GM04503 (cell line): Measurements from ENCODE around the gene ULK2.
"Not testable (repeated sequence)": the region's sequence is repeated elsewhere in the genome, so short reads cannot be mapped to it uniquely, and the experiment has no call there.

Experiments used
- DNase-seq: peaks from one replicate; pipeline ENCODE4 v3.0.0-alpha.2; 2012; ENCODE audit warnings: low read depth

ULK2 gene

DNA sequence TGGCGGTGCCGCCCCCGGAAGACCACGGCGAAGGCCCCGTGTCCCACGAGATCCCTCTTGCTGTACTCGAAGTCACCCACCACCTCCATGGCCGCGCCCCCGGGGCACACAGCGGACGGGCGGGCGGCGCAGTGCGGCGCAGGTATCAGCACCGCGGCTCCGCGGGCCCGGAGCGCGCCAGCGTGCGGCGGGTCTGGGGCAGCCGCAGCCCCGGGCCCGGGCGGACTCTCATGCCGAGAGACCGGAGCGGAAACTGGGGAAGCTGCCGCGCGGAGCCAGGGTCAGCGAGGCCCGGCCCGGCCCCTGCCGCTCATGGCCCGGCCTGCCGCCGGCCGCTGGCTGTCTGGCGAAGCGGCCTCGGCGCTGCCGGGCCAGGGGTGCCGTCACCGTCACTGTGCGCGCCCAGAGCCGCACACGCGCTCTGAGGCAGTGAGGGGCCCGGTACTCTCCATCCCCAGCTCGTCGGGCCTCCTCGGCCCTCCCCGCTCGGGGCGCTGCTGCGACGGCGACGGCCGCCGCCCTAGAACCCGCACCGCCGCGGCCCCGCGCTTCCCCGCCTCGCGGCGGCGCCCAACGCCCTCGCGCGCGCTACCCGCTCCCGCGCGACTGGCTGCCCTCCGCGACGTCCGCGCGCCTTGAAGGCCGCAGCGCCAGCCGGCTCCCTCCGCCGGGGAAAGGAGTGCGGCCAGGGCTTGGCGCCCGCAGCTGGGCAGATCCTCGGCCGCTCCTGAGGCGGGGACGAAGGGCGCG lies at the start of gene ULK2:
Gene ULK2 (minus strand): TSS at position 608 of the 750 bp plus-strand sequence. CDS start 519 bp downstream, at position 89.
- DNase-seq, result peak; percentile 21

DNA sequence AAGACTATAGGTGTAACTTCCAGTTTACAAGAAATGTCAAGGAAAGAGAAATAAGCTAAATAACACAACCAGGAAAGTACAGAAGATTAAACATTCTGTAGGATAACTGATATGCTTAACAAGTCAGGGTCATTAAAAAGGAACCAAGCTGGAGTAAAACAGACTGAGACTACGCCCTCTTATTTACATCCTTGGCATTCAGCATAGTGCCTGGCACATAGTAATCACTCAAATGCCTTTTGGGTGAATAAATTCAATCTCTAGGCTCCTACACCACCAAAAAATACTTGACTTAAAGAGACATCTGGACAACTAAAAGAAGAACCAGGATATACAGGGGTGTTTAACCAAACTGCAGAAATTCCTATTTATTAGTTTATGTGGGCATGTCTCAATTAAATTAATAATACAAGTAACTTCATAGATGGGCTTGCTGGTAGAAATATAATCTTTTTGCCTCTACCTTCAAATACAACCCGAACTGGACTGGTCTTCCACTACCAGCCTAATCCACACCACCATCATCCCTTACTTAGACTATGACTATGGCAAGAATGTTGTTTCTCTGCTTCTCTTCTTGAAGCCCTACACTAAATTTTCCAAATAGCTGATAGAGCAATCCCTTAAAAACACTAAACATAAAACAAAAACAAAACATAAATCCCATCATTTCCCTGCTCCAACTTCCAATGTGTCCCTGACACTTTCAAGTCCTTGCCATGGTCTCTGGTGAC lies 47.7 kb upstream of the ULK2 start:
- no peak for DNase-seq

DNA sequence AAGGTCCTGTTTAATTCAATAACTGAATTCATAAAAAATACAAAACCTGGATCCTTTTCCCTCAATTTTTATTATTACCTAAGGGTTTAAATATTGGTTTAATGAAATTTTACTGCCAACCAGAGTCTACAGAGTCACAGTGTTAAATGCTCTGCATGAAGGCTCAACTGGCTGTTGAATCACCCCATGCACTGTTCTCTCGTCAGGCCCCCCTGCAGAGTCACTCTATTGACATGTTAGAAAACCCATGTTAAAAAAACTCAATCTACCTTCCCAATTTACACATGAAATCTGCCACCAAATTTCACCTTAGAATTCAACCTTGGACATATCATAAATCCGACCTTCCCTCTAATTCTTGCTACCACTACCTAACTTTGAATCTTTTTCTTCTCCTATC lies 43.3 kb upstream of the ULK2 start:
- DNase-seq, result no peak

GRCh38 chr17:19909139-19909538 lies 41.4 kb upstream of the ULK2 start:
- no peak for DNase-seq

GRCh38 chr17:19905502-19905901 lies 37.8 kb upstream of the ULK2 start:
- DNase-seq, result no peak

GRCh38 chr17:19904924-19905323 lies 37.2 kb upstream of the ULK2 start:
- DNase-seq, result no peak

- no peak for DNase-seq
Measured at GRCh38 chr17:19904412-19904811, 36.7 kb upstream of the ULK2 start.

DNA sequence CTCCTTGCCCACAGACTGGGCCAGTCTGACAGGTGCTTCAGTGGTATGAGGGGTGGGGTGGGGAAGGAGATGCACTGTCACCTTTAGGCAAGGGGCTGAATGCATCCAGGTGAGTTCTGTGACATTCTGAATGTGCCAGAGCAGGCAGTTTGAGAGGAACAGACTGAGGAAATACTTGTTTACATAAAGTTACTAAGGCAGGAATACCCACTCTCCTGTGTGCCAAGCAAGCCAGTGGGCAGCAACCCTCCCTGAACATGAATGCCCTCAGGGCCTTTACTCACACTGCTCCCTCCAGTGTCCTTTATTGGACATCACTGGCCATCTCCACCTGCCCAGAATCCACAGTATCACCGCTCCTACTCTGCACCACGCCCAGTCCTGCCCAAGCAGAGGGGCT lies 33.1 kb upstream of the ULK2 start:
- DNase-seq, result no peak

DNA sequence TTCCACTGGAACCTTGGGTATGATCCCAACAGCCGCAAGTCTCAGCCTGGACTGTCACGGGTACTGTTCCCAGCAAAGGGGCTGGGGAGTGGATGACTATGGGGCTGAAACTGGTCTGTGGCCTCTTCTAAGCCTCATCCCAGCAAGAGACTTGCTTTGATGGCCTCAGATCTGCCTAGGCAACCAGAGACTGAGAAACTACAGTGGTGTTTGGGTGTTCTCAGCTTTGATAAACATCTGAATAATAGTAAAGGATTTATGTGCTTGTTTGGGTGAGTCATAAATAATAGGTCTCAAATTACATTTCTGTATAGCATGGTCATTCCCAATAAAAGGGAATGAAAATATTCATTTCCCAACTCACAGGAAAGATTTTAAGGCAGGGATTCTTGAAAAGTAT lies 30.2 kb upstream of the ULK2 start:
- peak; percentile 89 for DNase-seq

DNA sequence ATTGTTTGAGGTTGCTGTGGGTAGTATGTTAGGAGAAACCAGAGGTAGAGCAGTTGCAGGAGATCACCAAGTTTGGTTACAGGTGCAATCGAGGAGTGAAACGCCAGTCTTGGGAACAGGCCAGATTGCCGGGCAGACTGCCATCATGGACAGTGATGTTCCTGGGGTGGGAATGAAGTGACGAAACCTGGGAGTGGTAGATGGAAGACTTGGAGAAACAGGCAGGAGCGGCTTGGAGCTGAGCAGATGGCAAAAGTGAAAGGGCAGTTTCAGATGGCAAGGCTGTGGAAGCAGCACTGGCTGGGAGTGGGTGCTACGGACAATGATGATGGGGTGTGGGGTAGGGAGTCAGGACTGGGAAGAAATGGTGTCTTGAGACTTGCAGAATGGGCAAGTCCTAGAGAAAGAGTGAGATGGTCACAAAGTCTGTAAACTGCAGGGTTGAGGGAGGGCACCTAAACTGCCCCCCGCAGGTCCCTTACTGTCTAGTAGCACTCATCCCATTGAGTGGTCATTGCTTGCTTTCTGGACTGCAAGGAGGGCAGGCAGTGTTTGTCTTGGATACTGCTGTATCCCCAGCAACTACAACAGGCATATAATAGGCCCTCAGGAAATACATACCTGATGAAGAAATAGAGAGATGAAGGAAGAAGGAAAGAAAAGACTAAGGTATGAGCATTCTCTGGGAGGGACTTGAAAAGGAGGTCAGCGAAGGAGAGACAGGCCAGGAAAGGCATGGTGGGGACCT lies 29.5 kb upstream of the ULK2 start:
- DNase-seq, result no peak

GRCh38 chr17:19896679-19897078 lies 28.9 kb upstream of the ULK2 start:
- DNase-seq, result no peak

GRCh38 chr17:19890554-19890953 lies 22.8 kb upstream of the ULK2 start:
- DNase-seq, result not testable (repeated sequence)

GRCh38 chr17:19890001-19890400 lies 22.3 kb upstream of the ULK2 start:
- DNase-seq, result not testable (repeated sequence)

GRCh38 chr17:19886116-19886515 lies 18.4 kb upstream of the ULK2 start:
- no peak for DNase-seq

DNA sequence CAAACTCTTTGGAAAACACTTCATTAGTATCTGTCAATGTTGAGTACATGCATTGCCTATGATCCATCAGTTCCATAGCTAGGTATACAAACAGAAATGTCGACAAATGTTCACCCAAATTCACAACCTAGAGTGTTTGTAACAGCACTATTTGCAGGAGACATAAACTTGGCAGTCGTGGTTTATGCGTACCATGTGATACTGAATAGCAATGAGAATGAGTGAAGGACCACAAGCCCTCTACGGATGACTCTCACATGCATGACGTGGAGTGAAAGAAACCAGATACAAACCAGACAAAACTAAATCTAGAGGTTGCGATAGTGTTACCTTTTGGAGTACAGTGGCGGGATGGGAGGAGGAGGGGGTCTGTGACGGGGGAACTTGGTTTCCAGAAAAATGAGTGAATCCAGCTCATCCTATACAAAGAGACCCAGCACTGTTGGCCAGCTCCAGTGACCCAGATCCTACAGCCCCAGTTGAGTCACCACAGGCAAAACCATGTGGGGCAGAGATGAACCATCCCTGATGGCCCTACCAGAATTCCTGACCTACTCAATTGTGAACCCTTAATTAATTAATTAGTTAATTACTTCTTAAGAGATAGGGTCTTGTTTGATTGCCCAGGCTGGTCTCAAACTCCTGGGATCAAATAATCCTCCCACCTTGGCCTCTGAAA lies 15.9 kb upstream of the ULK2 start:
- no peak for DNase-seq

DNA sequence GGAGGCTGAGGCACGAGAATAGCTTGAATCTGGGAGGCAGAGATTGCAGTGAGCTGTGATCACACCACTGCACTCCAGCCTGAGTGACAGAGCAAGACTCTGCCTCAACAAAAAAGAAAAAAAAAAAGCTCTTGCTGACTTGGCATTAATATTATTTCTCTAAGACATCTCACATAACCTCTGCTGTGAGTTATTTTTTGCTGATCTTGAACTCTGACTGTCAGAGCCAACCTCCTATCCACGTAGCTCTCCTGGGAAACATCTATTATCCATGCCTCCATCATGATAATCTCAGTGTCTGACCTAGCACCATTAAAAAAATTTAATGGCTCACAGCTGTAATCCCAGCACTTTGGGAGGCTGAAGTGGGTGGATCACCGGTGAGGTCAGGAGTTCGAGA lies 12.7 kb upstream of the ULK2 start:
- DNase-seq, result no peak

GRCh38 chr17:19877364-19877945 lies 9.7 kb upstream of the ULK2 start:
- DNase-seq, result no peak

DNA sequence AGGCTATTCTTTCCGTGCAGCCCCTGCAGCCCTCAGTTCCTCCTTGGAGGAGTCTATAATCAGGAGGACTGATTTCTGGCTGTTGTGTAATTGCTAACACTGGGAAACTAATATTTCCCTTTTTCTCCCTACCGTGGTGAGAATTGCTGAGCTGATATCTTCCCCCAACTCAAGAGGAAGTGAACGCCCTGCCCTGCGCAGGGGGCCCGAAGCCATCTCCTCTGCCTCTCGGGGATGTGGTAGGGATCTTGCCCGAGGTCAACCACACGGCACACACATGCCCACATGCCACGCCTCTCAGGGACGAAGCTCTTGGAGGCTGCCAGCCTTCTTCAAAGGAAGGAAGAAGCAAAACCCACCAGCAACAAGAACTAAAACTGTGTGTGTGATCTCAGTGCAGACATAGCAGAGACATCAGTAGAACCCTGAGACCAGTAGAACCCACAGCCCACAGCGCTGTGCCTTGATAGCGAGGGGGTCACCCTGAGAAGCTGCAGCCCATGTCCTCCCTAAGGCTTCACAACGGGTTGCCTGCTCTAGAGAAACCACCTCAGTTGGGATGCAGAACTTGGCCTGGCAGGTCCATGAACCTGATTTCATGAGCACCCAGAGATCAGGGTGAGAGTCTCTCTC lies 8.9 kb upstream of the ULK2 start:
- no peak for DNase-seq

GRCh38 chr17:19874256-19874655 lies 6.5 kb upstream of the ULK2 start:
- DNase-seq, result no peak

DNA sequence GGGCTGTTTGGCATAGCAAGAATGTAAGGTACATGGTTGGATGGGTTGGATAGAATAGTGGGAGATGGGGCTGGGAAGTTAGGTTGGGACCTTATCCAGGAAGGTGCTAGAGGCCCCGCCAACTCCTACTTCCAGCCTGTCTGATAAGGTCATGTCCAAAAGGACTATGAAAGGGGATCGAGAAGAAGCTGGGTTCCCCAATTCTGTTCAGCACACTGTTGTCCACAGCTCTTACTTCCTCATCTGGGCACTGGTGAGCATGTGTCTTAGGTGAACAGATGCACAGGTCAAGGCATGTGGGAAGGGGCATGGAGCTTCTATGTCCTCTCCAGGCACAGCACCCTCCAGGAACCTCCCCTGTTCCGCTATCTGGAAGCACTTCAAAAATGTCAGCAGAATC lies 5.6 kb upstream of the ULK2 start:
- DNase-seq, result no peak

- no peak for DNase-seq
Measured at GRCh38 chr17:19868079-19868395, 301 bp upstream of the ULK2 start.

GRCh38 chr17:19867079-19867328 lies 732 bp downstream of the ULK2 start:
- DNase-seq, result peak; percentile 18
